ENCODE data around the gene RAPGEF1.

RAPGEF1 gene

GRCh38 chr9:131582466-131583336, 157.2 kb downstream of the RAPGEF1 start:
- DNase-seq = no peak

GRCh38 chr9:131582056-131582455, 157.8 kb downstream of the RAPGEF1 start:
- DNase-seq = no peak

GRCh38 chr9:131580358-131580757, 159.5 kb downstream of the RAPGEF1 start:
- DNase-seq = no peak

- DNase-seq = no peak
Measured at GRCh38 chr9:131579789-131580211, 160.1 kb downstream of the RAPGEF1 start.

GRCh38 chr9:131578731-131579504, 161.0 kb downstream of the RAPGEF1 start:
- peak; percentile 25 for DNase-seq

GRCh38 chr9:131578021-131578420, 161.9 kb downstream of the RAPGEF1 start:
- no peak for DNase-seq

- no peak for DNase-seq
Measured at GRCh38 chr9:131577005-131578000, 162.6 kb downstream of the RAPGEF1 start.

GRCh38 chr9:131575946-131576853, 163.7 kb downstream of the RAPGEF1 start:
- no peak for DNase-seq

- DNase-seq = no peak
Measured at GRCh38 chr9:131574730-131575640, 164.9 kb downstream of the RAPGEF1 start.

- no peak for DNase-seq
Measured at GRCh38 chr9:131567910-131568309, 172.0 kb downstream of the RAPGEF1 start.

- DNase-seq = no peak
Measured at GRCh38 chr9:131566158-131566557, 173.7 kb downstream of the RAPGEF1 start.

GRCh38 chr9:131565369-131565768, 174.5 kb downstream of the RAPGEF1 start:
- DNase-seq = peak; percentile 21

GRCh38 chr9:131562032-131562959, 177.6 kb downstream of the RAPGEF1 start:
- no peak for DNase-seq

GRCh38 chr9:131559421-131560000, 180.4 kb downstream of the RAPGEF1 start:
- DNase-seq = no peak

- DNase-seq = no peak
Measured at GRCh38 chr9:131557855-131558548, 181.9 kb downstream of the RAPGEF1 start.

GRCh38 chr9:131555841-131556673, 183.8 kb downstream of the RAPGEF1 start:
- DNase-seq = no peak

- DNase-seq = no peak
Measured at GRCh38 chr9:131554843-131555351, 185.0 kb downstream of the RAPGEF1 start.

All from activated CD4-positive, alpha-beta T cell treated with anti-CD3 and anti-CD28 coated beads, Interleukin-2, amount 50 U/mL, for 16 hours (primary cell).